Large intestine (tissue), 3 donors: ENCODE data around the gene MAP4K3. TPM values are rescaled to one million over a fixed set of nuclear protein-coding genes. Genes with fewer than 3 reads are reported as not detected.
"Not testable (repeated sequence)": the region's sequence is repeated elsewhere in the genome, so short reads cannot be mapped to it uniquely, and the experiment has no call there.

Experiments
- DNase-seq, 2 donors: peaks; one replicate each; pipeline versions ENCODE4 v3.0.0 to v3.0.0-alpha.2; 2013
- H3K27ac ChIP-seq: one replicate; pipeline ENCODE4 v1.5.1; 2013; ENCODE audit warnings: low read length
- H3K27me3 ChIP-seq: 2 replicates; pipeline ENCODE4 v1.6.1; 2013; ENCODE audit warnings: low read length; ENCODE audit not compliant: control insufficient read depth, insufficient read depth
- H3K36me3 ChIP-seq: 2 replicates; pipeline ENCODE4 v1.6.1; 2013; ENCODE audit warnings: low read length; ENCODE audit not compliant: control insufficient read depth, insufficient read depth
- H3K4me1 ChIP-seq: one replicate; pipeline ENCODE4 v1.6.1; 2013; ENCODE audit warnings: low read length; ENCODE audit not compliant: control insufficient read depth, insufficient read depth
- H3K4me3 ChIP-seq: one replicate; pipeline ENCODE4 v1.5.1; 2013; ENCODE audit warnings: low read length
- H3K9me3 ChIP-seq: one replicate; pipeline ENCODE4 v1.6.1; 2013; ENCODE audit warnings: mild to moderate bottlenecking, low read depth, low read length, moderate library complexity; ENCODE audit not compliant: control insufficient read depth
- WGBS: methylation state at CpG from one replicate; pipeline ENCODE4 v1.1.5; 2013; ENCODE audit warnings: low lambda C conversion rate; ENCODE audit not compliant: insufficient coverage; 5-methylcytosine and 5-hydroxymethylcytosine counted together
- polyA plus RNA-seq: library from polyadenylated mRNA; unstranded; fragments of 120-200 nt; gene quantifications from one replicate; pipeline ENCODE4 v1.2.1, GENCODE V29; 2013

The MAP4K3 gene
- polyA plus RNA-seq, 1 donor: 31.4 TPM

DNA sequence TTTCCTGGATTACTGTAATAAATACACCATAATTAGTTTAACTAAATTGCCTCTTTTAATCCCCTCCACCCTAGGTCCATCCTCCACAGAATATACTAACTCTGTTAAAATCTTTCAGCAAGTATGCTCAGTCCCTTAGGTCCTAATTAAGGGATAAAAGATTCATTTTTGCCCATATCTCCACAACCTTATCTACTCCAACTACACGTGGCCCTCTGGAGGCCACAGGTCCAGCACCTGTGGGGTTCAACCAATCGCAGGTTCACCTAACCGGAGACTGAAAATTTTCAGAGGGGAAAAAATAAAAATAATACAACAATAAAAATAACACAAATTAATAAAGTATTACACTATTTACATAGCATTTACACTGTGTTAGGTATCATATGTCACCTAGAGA lies 86.4 kb downstream of the MAP4K3 start:
- Histone ChIP-seq H3K27me3 (no peaks in the 10 kb centered on the region), H3K9me3 (no peaks in the 10 kb centered on the region), H3K4me3 (no peak overlapping the region), H3K27ac (no peak overlapping the region), H3K4me1 (no peaks in the 10 kb centered on the region), H3K36me3 (peaks cover 8% of the 10 kb centered on the region)
- no CpG with 5 or more reads among the region's 3 CpGs for WGBS
- no peak for DNase-seq

DNA sequence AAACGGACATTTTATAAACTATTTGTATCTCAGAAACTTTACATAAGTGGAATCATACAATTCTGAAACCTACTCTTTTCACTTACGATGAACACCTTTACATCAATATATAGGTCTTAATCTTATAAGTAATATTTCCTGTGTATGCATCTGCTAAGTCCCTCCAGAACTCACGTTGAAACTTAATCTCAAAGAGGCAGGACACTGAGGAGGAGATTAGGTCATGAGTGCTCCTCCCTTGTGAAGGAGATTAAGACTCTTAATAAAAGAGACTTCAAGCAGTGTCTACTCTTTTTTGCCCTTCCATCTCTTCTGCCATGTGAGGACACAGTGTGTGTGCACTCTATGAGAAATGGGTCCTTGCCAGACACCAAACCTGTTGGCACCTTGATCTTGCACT lies 98.6 kb downstream of the MAP4K3 start:
- Histone ChIP-seq H3K27me3 (no peaks in the 10 kb centered on the region), H3K36me3 (peaks cover 9% of the 10 kb centered on the region), H3K4me3 (no peak overlapping the region), H3K9me3 (no peaks in the 10 kb centered on the region), H3K4me1 (no peaks in the 10 kb centered on the region), H3K27ac (no peak overlapping the region)
- no peak for DNase-seq
- WGBS: no CpG with 5 or more reads among the region's 3 CpGs

DNA sequence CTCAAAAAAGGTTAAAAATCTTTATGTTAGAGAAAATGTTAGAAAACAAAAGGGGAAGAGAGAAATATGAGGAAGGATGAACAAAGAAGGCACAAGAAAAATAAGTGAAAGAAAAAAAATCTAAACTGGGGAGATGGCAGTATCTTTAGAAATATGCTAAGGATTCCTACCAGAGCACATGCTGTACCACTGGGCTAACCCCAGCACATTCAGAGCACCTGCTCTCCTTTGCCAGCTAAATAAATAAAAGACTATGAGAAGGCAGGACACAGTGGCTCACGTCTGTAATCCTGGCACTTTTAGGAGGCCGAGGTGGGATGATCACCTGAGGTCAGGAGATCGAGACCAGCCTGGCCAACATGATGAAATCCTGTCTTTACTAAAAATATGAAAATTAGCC lies 101.2 kb downstream of the MAP4K3 start:
- peaks cover 7% of the 10 kb centered on the region for H3K36me3 ChIP-seq
- H3K9me3 ChIP-seq: no peaks in the 10 kb centered on the region
- no peak overlapping the region for H3K4me3 ChIP-seq
- H3K4me1 ChIP-seq: no peaks in the 10 kb centered on the region
- no peak for DNase-seq
- no CpG with 5 or more reads among the region's 3 CpGs for WGBS
- H3K27ac ChIP-seq: no peak overlapping the region
- H3K27me3 ChIP-seq: no peaks in the 10 kb centered on the region

DNA sequence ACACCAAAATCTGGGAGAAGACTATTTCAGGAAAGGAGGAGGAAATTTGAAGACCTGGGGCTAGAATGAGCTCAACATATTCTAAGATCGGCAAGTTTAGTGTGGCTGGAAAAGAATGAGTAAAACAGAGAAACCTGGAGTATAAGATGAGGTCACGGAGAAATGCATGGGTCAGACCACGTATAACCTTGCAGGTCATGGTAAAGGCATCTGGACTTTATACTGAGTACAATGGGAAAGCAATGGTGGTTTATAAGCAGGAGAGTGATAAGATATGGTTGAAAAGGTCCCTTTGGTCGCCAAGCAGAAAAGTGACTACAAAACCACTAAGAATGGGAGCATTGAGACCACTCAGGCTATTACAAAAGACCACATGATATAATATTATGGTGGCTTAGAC lies 102.1 kb downstream of the MAP4K3 start:
- H3K27me3 ChIP-seq: no peaks in the 10 kb centered on the region
- no peak for DNase-seq
- no peak overlapping the region for H3K4me3 ChIP-seq
- H3K4me1 ChIP-seq: no peaks in the 10 kb centered on the region
- 100% methylated on average over 2 of the region's 4 CpGs for WGBS
- no peak overlapping the region for H3K27ac ChIP-seq
- peaks cover 7% of the 10 kb centered on the region for H3K36me3 ChIP-seq
- H3K9me3 ChIP-seq: no peaks in the 10 kb centered on the region

DNA sequence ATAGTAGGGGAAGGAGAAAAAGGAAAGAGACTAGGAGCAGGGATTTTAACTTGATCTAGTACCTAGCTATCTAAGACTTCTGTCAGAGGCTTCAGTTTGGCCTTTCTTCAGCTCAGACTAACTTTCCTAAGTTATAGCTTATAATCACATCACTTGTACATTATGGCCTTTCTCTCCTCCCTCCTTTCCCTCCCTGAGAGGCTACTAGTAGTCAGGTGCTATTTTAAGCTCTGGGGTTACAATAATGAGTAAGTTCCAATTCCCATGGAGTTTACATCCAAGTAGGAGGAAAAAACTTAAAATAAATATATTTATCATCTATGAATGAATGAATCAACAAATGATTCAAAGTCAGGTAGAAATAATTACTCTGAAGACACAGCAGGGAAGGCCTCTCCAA lies 102.6 kb downstream of the MAP4K3 start:
- Histone ChIP-seq H3K27ac (no peak overlapping the region), H3K4me3 (no peak overlapping the region), H3K27me3 (no peaks in the 10 kb centered on the region), H3K4me1 (no peaks in the 10 kb centered on the region), H3K36me3 (peaks cover 7% of the 10 kb centered on the region), H3K9me3 (no peaks in the 10 kb centered on the region)
- DNase-seq: no peak

DNA sequence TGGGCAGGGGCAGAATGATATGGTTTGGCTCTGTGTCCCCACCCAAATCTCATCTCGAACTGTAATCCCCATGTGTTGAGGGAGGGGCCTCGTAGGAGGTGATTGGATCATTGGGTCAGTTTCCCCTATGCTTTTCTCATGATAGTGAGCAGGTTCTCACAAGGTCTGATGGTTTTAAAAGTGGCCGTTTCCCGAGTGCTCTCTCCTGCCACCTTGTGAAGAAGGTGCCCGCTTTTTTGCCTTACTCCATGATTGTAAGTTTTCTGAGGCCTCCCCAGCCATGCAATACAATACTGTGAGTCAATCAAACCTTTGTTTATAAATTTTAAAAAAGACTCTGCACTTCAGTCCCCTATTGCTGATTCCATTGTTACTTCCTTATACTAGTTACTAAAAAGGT lies 110.4 kb downstream of the MAP4K3 start:
- WGBS: no CpG with 5 or more reads among the region's 5 CpGs

DNA sequence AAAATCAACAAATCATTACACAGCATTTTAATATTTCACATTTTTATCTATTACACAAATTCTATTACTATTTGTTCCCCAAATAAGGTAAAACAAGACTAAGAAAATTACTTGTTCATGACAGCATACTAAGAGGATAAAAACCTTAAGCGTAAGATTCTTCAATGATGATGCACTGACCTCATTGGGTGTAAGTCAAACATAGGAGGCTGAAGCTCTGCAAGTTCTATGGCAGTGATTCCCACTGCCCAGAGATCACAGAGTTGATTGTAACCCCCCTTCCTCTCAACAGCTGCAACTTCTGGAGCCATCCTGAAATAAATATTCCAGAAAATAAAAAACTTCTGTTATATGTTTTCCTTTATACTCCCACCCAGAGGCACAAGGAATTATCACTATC lies 111.1 kb downstream of the MAP4K3 start:
- DNase-seq: no peak
- Histone ChIP-seq H3K27me3 (no peaks in the 10 kb centered on the region), H3K4me1 (no peaks in the 10 kb centered on the region), H3K36me3 (peaks cover 22% of the 10 kb centered on the region), H3K4me3 (no peak overlapping the region), H3K27ac (no peak overlapping the region), H3K9me3 (no peaks in the 10 kb centered on the region)
- no CpG with 5 or more reads among the region's 1 CpG for WGBS

More for the DNA sequence above, 110.4 kb downstream of the MAP4K3 start:
- DNase-seq: no peak
- Histone ChIP-seq H3K4me1 (no peaks in the 10 kb centered on the region), H3K27me3 (no peaks in the 10 kb centered on the region), H3K4me3 (no peak overlapping the region), H3K27ac (no peak overlapping the region), H3K9me3 (no peaks in the 10 kb centered on the region), H3K36me3 (peaks cover 22% of the 10 kb centered on the region)

DNA sequence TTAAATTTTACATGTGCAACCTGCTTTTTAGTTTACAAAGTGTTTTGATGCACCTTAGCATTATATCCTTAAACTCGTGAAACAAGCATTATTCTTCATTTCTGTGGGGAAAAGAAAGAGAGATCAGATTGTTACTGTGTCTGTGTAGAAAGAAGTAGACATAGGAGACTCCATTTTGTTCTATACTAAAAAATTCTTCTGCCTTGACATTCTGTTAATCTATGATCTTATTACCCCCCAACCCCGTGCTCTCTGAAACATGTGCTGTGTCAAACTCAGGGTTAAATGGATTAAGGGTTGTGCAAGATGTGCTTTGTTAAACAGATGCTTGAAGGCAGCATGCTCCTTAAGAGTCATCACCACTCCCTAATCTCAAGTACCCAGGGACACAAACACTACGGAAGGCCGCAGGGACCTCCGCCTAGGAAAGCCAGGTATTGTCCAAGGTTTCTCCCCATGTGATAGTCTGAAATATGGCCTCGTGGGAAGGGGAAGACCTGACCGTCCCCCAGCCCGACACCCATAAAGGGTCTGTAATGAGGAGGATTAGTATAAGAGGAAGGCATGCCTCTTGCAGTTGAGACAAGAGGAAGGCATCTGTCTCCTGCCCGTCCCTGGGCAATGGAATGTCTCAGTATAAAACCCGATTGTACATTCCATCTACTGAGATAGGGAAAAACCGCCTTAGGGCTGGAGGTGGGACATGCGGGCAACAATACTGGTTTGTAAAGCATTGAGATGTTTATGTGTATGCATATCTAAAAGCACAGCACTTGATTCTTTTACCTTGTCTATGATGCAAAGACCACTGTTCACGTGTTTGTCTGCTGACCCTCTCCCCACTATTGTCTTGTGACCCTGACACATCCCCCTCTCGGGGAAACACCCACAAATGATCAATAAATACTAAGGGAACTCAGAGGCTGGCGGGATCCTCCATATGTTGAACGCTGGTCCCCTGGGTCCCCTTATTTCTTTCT lies 115.7 kb downstream of the MAP4K3 start:
- not testable (repeated sequence) for DNase-seq, H3K4me1 ChIP-seq, H3K27me3 ChIP-seq, H3K9me3 ChIP-seq, H3K27ac ChIP-seq, H3K4me3 ChIP-seq
- WGBS: no CpG with 5 or more reads among the region's 16 CpGs
- peaks cover 11% of the 10 kb centered on the region for H3K36me3 ChIP-seq

DNA sequence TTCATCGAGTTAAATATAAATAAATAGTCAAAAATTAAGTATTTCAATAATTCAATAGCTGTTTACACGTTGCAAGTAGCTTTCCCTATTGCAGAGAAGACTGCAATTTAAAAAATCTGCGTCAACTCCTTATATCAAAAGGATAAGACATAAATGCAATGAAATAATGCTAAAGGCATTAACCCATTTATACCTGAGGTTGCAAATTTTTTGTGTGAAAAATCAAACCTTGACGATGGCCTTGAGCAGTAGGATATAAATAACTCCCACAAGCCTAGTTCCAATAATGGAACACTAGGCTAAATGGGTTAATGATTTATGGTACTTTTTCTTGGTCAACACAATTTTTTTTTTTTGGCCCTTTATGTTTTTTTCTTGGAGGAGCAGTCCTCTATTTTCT lies 116.9 kb downstream of the MAP4K3 start:
- Histone ChIP-seq H3K36me3 (peaks cover 5% of the 10 kb centered on the region), H3K27me3 (no peaks in the 10 kb centered on the region), H3K9me3 (no peaks in the 10 kb centered on the region), H3K4me3 (no peak overlapping the region), H3K27ac (no peak overlapping the region), H3K4me1 (no peaks in the 10 kb centered on the region)
- WGBS: 73% methylated on average over 3 of the region's 4 CpGs
- DNase-seq: no peak

DNA sequence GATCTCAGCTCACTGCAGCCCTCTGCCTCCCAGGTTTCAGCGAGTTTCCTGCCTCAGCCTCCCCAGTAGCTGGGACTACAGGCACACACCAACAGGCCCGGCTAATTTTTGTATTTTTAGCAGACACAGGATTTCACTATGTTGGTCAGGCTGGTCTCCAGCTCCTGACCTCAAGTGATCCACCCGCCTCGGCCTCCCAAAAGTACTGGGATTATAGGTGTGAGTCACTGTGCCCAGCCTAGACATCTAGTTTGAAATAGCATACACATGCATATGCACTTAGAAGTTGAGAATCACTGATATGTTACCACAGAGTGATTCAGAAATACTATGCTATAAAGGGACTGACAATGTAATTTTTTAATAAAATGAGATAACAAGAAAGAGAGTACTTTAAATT lies 123.5 kb downstream of the MAP4K3 start:
- WGBS: no CpG with 5 or more reads among the region's 4 CpGs
- peaks cover 28% of the 10 kb centered on the region for H3K36me3 ChIP-seq
- no peaks in the 10 kb centered on the region for H3K4me1 ChIP-seq

DNA sequence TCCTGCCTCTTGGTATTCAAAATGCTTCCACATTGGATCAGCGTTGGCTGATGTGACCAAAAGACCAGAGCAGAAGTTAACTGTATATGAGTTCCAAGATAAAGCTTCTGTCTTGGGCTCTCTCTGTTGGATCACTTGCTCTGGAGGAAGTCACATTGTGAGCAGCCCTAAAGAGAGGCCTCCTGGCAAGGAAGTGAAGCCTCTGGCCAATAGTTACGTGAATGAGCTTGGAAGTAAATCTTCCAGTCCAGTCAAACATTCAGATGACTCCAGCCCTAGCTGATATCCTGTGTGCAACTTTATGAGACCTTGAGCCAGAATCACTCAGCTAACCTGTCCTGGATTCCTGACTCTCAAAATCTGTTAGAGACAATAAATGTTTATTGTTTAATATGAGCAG lies 125.6 kb downstream of the MAP4K3 start:
- H3K9me3 ChIP-seq: no peaks in the 10 kb centered on the region
- no peak overlapping the region for H3K4me3 ChIP-seq
- no peak for DNase-seq
- no peaks in the 10 kb centered on the region for H3K4me1 ChIP-seq
- WGBS: no CpG with 5 or more reads among the region's 2 CpGs
- no peak overlapping the region for H3K27ac ChIP-seq
- peaks cover 25% of the 10 kb centered on the region for H3K36me3 ChIP-seq
- no peaks in the 10 kb centered on the region for H3K27me3 ChIP-seq

More for the DNA sequence above, 123.5 kb downstream of the MAP4K3 start:
- Histone ChIP-seq H3K9me3 (no peaks in the 10 kb centered on the region), H3K27me3 (no peaks in the 10 kb centered on the region), H3K27ac (no peak overlapping the region), H3K4me3 (no peak overlapping the region)
- DNase-seq: no peak
